Neural progenitor cell (in vitro differentiated cells): ENCODE measurements around the gene MSI2. TPM values are rescaled to one million over a fixed set of nuclear protein-coding genes. Genes with fewer than 3 reads are reported as not detected.

Source experiments
- DNase-seq: peaks from one replicate; pipeline ENCODE4 v3.0.0-alpha.2; 2016; ENCODE audit warnings: low spot score
- H2AFZ ChIP-seq: fragments of 200-600 bp; sonication (generic); replicated peaks from 2 replicates; pipeline ENCODE4 v1.6.1; 2016; ENCODE audit warnings: antibody characterized with exemption
- H3F3A ChIP-seq: fragments of 200-600 bp; sonication (generic); 2 replicates; pipeline ENCODE4 v1.6.1; 2016; ENCODE audit warnings: antibody characterized with exemption, low read depth
- H3K27ac ChIP-seq: fragments of 200-600 bp; sonication (generic); 2 replicates; pipeline ENCODE4 v1.5.1; 2016; ENCODE audit warnings: mild to moderate bottlenecking
- H3K27me3 ChIP-seq: fragments of 200-600 bp; sonication (generic); 2 replicates; pipeline ENCODE4 v1.6.1; 2016; ENCODE audit warnings: mild to moderate bottlenecking, moderate library complexity
- H3K36me3 ChIP-seq: fragments of 200-600 bp; sonication (generic); 2 replicates; pipeline ENCODE4 v1.5.1; 2016
- H3K4me1 ChIP-seq: fragments of 200-600 bp; sonication (generic); 2 replicates; pipeline ENCODE4 v1.6.1; 2016; ENCODE audit warnings: mixed run types
- H3K4me2 ChIP-seq: fragments of 200-600 bp; sonication (generic); 2 replicates; pipeline ENCODE4 v1.6.1; 2016
- H3K4me3 ChIP-seq: fragments of 200-600 bp; sonication (generic); 2 replicates; pipeline ENCODE4 v1.5.1; 2016
- H3K79me2 ChIP-seq: fragments of 200-600 bp; sonication (generic); 2 replicates; pipeline ENCODE4 v1.6.1; 2016; ENCODE audit warnings: low read depth
- H3K9ac ChIP-seq: fragments of 200-600 bp; sonication (generic); 2 replicates; pipeline ENCODE4 v1.6.1; 2016
- H3K9me3 ChIP-seq: fragments of 200-600 bp; sonication (generic); 2 replicates; pipeline ENCODE4 v1.5.1; 2016; ENCODE audit warnings: low read depth
- H4K20me1 ChIP-seq: fragments of 200-600 bp; sonication (generic); 2 replicates; pipeline ENCODE4 v1.6.1; 2016; ENCODE audit warnings: low read depth
- H3K27ac Mint-ChIP-seq: 3 replicates; pipeline ENCODE4 v1.8.0; 2021; ENCODE audit warnings: mixed read lengths
- H3K27me3 Mint-ChIP-seq: 2 replicates; pipeline ENCODE4 v1.8.0; 2022; ENCODE audit warnings: low read depth, mild to moderate bottlenecking, inconsistent platforms, moderate library complexity, mixed read lengths; ENCODE audit not compliant: insufficient read depth
- H3K36me3 Mint-ChIP-seq: 3 replicates; pipeline ENCODE4 v1.8.0; 2021; ENCODE audit warnings: mixed read lengths
- H3K4me1 Mint-ChIP-seq: 3 replicates; pipeline ENCODE4 v1.8.0; 2021; ENCODE audit warnings: mixed read lengths
- H3K4me3 Mint-ChIP-seq: 3 replicates; pipeline ENCODE4 v1.8.0; 2021; ENCODE audit warnings: mild to moderate bottlenecking, moderate library complexity, mixed read lengths
- H3K9me3 Mint-ChIP-seq: 3 replicates; pipeline ENCODE4 v1.8.0; 2020; ENCODE audit warnings: mixed read lengths
- CTCF ChIP-seq: fragments of 200-600 bp; sonication (generic); IDR thresholded peaks from 2 replicates; pipeline ENCODE4 v1.5.1; 2017; ENCODE audit warnings: antibody characterized with exemption, mild to moderate bottlenecking
- EZH2 ChIP-seq: fragments of 200-600 bp; sonication (generic); IDR thresholded peaks from 2 replicates; pipeline ENCODE4 v1.6.1; 2017; ENCODE audit warnings: antibody characterized with exemption, mild to moderate bottlenecking, moderate library complexity
- EZH2phosphoT487 ChIP-seq: fragments of 200-600 bp; sonication (generic); IDR thresholded peaks from 2 replicates; pipeline ENCODE4 v1.6.1; 2017; ENCODE audit warnings: antibody characterized with exemption
- total RNA-seq: library from RNA; depleted of rRNA; stranded (reverse); fragments of >200 nt; gene quantifications from 2 replicates; pipeline ENCODE4 v1.2.3, GENCODE V29; 2015; ENCODE audit warnings: low replicate concordance

MSI2 gene
- total RNA-seq, 1 donor from 2014 or later: 96.9 TPM

GRCh38 chr17:57245786-57246185 is 10.5 kb upstream of the MSI2 start:
- H4K20me1 ChIP-seq: no peaks in the 10 kb centered on the region
- H3K9me3 ChIP-seq: peaks cover 10% of the 10 kb centered on the region
- H3K9ac ChIP-seq: peak overlapping the region; percentile 26
- H3K36me3 ChIP-seq: peaks cover 3% of the 10 kb centered on the region
- H3F3A ChIP-seq: no peaks in the 10 kb centered on the region
- H3K27me3 ChIP-seq: no peaks in the 10 kb centered on the region
- no peak overlapping the region for H3K4me2 ChIP-seq
- peaks cover 6% of the 10 kb centered on the region for H3K4me1 ChIP-seq
- H2AFZ ChIP-seq: no peak overlapping the region
- no peak overlapping the region for H3K27ac ChIP-seq
- Mint-ChIP-seq H3K4me1 (peaks cover 18% of the 10 kb centered on the region), H3K27me3 (no peaks in the 10 kb centered on the region), H3K4me3 (no peak overlapping the region), H3K36me3 (peaks cover 2% of the 10 kb centered on the region), H3K9me3 (peaks cover 29% of the 10 kb centered on the region), H3K27ac (no peak overlapping the region)
- TF ChIP-seq EZH2phosphoT487: no peak
- TF ChIP-seq EZH2: no peak
- TF ChIP-seq CTCF: no peak
- H3K4me3 ChIP-seq: no peak overlapping the region
- no peaks in the 10 kb centered on the region for H3K79me2 ChIP-seq
- no peak for DNase-seq

- peaks cover 18% of the 10 kb centered on the region for H3K4me1 Mint-ChIP-seq
- H3K4me1 ChIP-seq: peaks cover 6% of the 10 kb centered on the region
- no peak overlapping the region for H3K4me3 Mint-ChIP-seq
- TF ChIP-seq CTCF (no peak), EZH2 (no peak), EZH2phosphoT487 (no peak)
- DNase-seq: no peak
- no peaks in the 10 kb centered on the region for H3K27me3 Mint-ChIP-seq
- no peak overlapping the region for H3K9ac ChIP-seq
- H3K9me3 Mint-ChIP-seq: peaks cover 34% of the 10 kb centered on the region
- H3K27ac Mint-ChIP-seq: no peak overlapping the region
- no peaks in the 10 kb centered on the region for H4K20me1 ChIP-seq
- peaks cover 8% of the 10 kb centered on the region for H3K36me3 ChIP-seq
- H2AFZ ChIP-seq: no peak overlapping the region
- H3K4me3 ChIP-seq: no peak overlapping the region
- H3K4me2 ChIP-seq: no peak overlapping the region
- no peaks in the 10 kb centered on the region for H3K27me3 ChIP-seq
- peaks cover 2% of the 10 kb centered on the region for H3K36me3 Mint-ChIP-seq
- peaks cover 14% of the 10 kb centered on the region for H3K9me3 ChIP-seq
- H3K79me2 ChIP-seq: no peaks in the 10 kb centered on the region
- no peaks in the 10 kb centered on the region for H3F3A ChIP-seq
- H3K27ac ChIP-seq: no peak overlapping the region
These were observed 10.1 kb upstream of the MSI2 start for GRCh38 chr17:57246257-57246656.

GRCh38 chr17:57247261-57247660 is 9.1 kb upstream of the MSI2 start:
- DNase-seq: no peak
- no peak overlapping the region for H3K9ac ChIP-seq
- H3K4me3 Mint-ChIP-seq: no peak overlapping the region
- H3K36me3 Mint-ChIP-seq: peaks cover 2% of the 10 kb centered on the region
- peaks cover 6% of the 10 kb centered on the region for H3K4me1 ChIP-seq
- peaks cover 15% of the 10 kb centered on the region for H3K4me1 Mint-ChIP-seq
- no peaks in the 10 kb centered on the region for H3F3A ChIP-seq
- no peaks in the 10 kb centered on the region for H3K27me3 Mint-ChIP-seq
- peaks cover 38% of the 10 kb centered on the region for H3K9me3 Mint-ChIP-seq
- H3K27ac ChIP-seq: no peak overlapping the region
- H3K4me2 ChIP-seq: no peak overlapping the region
- TF ChIP-seq EZH2 (no peak), CTCF (no peak), EZH2phosphoT487 (no peak)
- H3K36me3 ChIP-seq: peaks cover 12% of the 10 kb centered on the region
- H4K20me1 ChIP-seq: no peaks in the 10 kb centered on the region
- H3K9me3 ChIP-seq: peaks cover 22% of the 10 kb centered on the region
- H3K27ac Mint-ChIP-seq: no peak overlapping the region
- no peaks in the 10 kb centered on the region for H3K79me2 ChIP-seq
- no peak overlapping the region for H3K4me3 ChIP-seq
- H3K27me3 ChIP-seq: no peaks in the 10 kb centered on the region
- no peak overlapping the region for H2AFZ ChIP-seq

- H3K27me3 Mint-ChIP-seq: no peaks in the 10 kb centered on the region
- H3K27ac ChIP-seq: no peak overlapping the region
- H3K9me3 Mint-ChIP-seq: peaks cover 38% of the 10 kb centered on the region
- no peak overlapping the region for H3K4me3 Mint-ChIP-seq
- H3K4me1 Mint-ChIP-seq: peaks cover 10% of the 10 kb centered on the region
- H3K4me2 ChIP-seq: no peak overlapping the region
- DNase-seq: no peak
- H3K4me3 ChIP-seq: no peak overlapping the region
- no peak overlapping the region for H3K27ac Mint-ChIP-seq
- H3K79me2 ChIP-seq: no peaks in the 10 kb centered on the region
- no peak overlapping the region for H3K9ac ChIP-seq
- H3K36me3 Mint-ChIP-seq: peaks cover 2% of the 10 kb centered on the region
- H4K20me1 ChIP-seq: no peaks in the 10 kb centered on the region
- H3K27me3 ChIP-seq: no peaks in the 10 kb centered on the region
- H3K36me3 ChIP-seq: peaks cover 12% of the 10 kb centered on the region
- H3F3A ChIP-seq: peaks cover under 1% of the 10 kb centered on the region
- peaks cover 22% of the 10 kb centered on the region for H3K9me3 ChIP-seq
- no peak for TF ChIP-seq CTCF
- TF ChIP-seq EZH2: no peak
- no peak for TF ChIP-seq EZH2phosphoT487
- peaks cover 6% of the 10 kb centered on the region for H3K4me1 ChIP-seq
- H2AFZ ChIP-seq: no peak overlapping the region
These were observed 8.4 kb upstream of the MSI2 start for GRCh38 chr17:57247913-57248312.
